Liver (tissue), 9 donors: Measurements from ENCODE around the gene RAB28. TPM values are rescaled to one million over a fixed set of nuclear protein-coding genes. Genes with fewer than 3 reads are reported as not detected.

Source experiments
- DNase-seq: peaks from one replicate; pipeline ENCODE4 v3.0.0-alpha.2; 2017; ENCODE audit warnings: low spot score
- H3K27ac ChIP-seq, 2 donors: one replicate each; pipeline ENCODE4 v1.7.0; 2013; ENCODE audit warnings: inconsistent platforms in 2 of 2, low read length in 2 of 2, control low read depth in 1 of 2, low read depth in 1 of 2, mild to moderate bottlenecking in 1 of 2
- H3K27me3 ChIP-seq, 4 donors: one replicate each; pipeline versions ENCODE4 v1.6.1 to v1.7.0; 2013; ENCODE audit warnings: low read length in 3 of 4, inconsistent platforms in 1 of 4, mild to moderate bottlenecking in 1 of 4, moderate library complexity in 1 of 4; ENCODE audit not compliant: control insufficient read depth in 4 of 4, insufficient read depth in 4 of 4
- H3K36me3 ChIP-seq, 4 donors: one replicate each; pipeline versions ENCODE4 v1.6.1 to v1.7.0; 2013; ENCODE audit warnings: low read length in 3 of 4, mild to moderate bottlenecking in 3 of 4, low read depth in 1 of 4, moderate library complexity in 1 of 4; ENCODE audit not compliant: control insufficient read depth in 4 of 4, insufficient read depth in 3 of 4
- H3K4me1 ChIP-seq, 4 donors: one replicate each; pipeline versions ENCODE4 v1.6.1 to v1.7.0; 2013; ENCODE audit warnings: low read length in 3 of 4, mild to moderate bottlenecking in 3 of 4, moderate library complexity in 1 of 4; ENCODE audit not compliant: control insufficient read depth in 4 of 4, insufficient read depth in 4 of 4
- H3K4me3 ChIP-seq, 3 donors: one replicate each; pipeline versions ENCODE4 v1.6.1 to v1.7.0; 2013; ENCODE audit warnings: low read length in 3 of 3, control low read depth in 1 of 3, low read depth in 1 of 3, mild to moderate bottlenecking in 1 of 3
- H3K9ac ChIP-seq, 2 donors: one replicate each; pipeline ENCODE4 v1.7.0; 2013; ENCODE audit warnings: low read length in 2 of 2, mild to moderate bottlenecking in 2 of 2, moderate library complexity in 2 of 2, control low read depth in 1 of 2, low read depth in 1 of 2
- H3K9me3 ChIP-seq, 4 donors: one replicate each; pipeline versions ENCODE4 v1.6.1 to v1.7.0; 2013; ENCODE audit warnings: low read length in 3 of 4; ENCODE audit not compliant: control insufficient read depth in 4 of 4
- ATF3 ChIP-seq: IDR thresholded peaks from 2 replicates; pipeline ENCODE4 v1.6.1; 2016; ENCODE audit warnings: antibody characterized with exemption
- CTCF ChIP-seq: fragments of 150-350 bp; IDR thresholded peaks from 2 replicates; pipeline ENCODE4 v1.5.1; 2017; ENCODE audit warnings: improper control_type of control experiment, low read depth, low read length; ENCODE audit not compliant: missing input control
- EGR1 ChIP-seq, 2 donors: IDR thresholded peaks; 2 replicates each; pipeline ENCODE4 v1.6.1; 2016 to 2018; ENCODE audit warnings: antibody characterized with exemption in 2 of 2, low read depth in 2 of 2
- FOXA1 ChIP-seq: IDR thresholded peaks from 2 replicates; pipeline ENCODE4 v1.6.1; 2016; ENCODE audit warnings: antibody characterized with exemption
- FOXA2 ChIP-seq: IDR thresholded peaks from 2 replicates; pipeline ENCODE4 v1.6.1; 2016; ENCODE audit warnings: antibody characterized with exemption
- GABPA ChIP-seq, 2 donors: IDR thresholded peaks in 1 of 2; conservative IDR thresholded peaks in 1 of 2; 2 replicates each; pipeline ENCODE4 v1.6.1; 2016; ENCODE audit warnings: antibody characterized with exemption in 2 of 2, mild to moderate bottlenecking in 1 of 2, moderate library complexity in 1 of 2
- HNF4A ChIP-seq, 2 donors: conservative IDR thresholded peaks; 2 replicates each; pipeline ENCODE4 v1.6.1; 2016; ENCODE audit warnings: antibody characterized with exemption in 2 of 2, mild to moderate bottlenecking in 2 of 2
- HNF4G ChIP-seq: IDR thresholded peaks from 2 replicates; pipeline ENCODE4 v1.6.1; 2016; ENCODE audit warnings: antibody characterized with exemption
- JUND ChIP-seq, 2 donors: IDR thresholded peaks; 2 replicates each; pipeline ENCODE4 v1.6.1; 2016; ENCODE audit warnings: antibody characterized with exemption in 2 of 2
- NR2F2 ChIP-seq: IDR thresholded peaks from 2 replicates; pipeline ENCODE4 v1.6.1; 2016; ENCODE audit warnings: antibody characterized with exemption
- RAD21 ChIP-seq, 2 donors: IDR thresholded peaks; 2 replicates each; pipeline ENCODE4 v1.6.1; 2016; ENCODE audit warnings: antibody characterized with exemption in 2 of 2, mild to moderate bottlenecking in 2 of 2
- RXRA ChIP-seq, 2 donors: IDR thresholded peaks; 2 replicates each; pipeline ENCODE4 v1.6.1; 2017 to 2018; ENCODE audit warnings: antibody characterized with exemption in 2 of 2, mild to moderate bottlenecking in 1 of 2
- SP1 ChIP-seq: IDR thresholded peaks from 2 replicates; pipeline ENCODE4 v1.6.1; 2018; ENCODE audit warnings: antibody characterized with exemption, mild to moderate bottlenecking
- TAF1 ChIP-seq: conservative IDR thresholded peaks from 2 replicates; pipeline ENCODE4 v1.6.1; 2016; ENCODE audit warnings: antibody characterized with exemption, mild to moderate bottlenecking
- ZBTB33 ChIP-seq: IDR thresholded peaks from 2 replicates; pipeline ENCODE4 v1.6.1; 2016; ENCODE audit warnings: antibody characterized with exemption
- WGBS: extraction: QIAGEN DNeasy Blood & Tissue Kit; methylation state at CpG from one replicate; pipeline ENCODE4 v1.1.7; 2013; 5-methylcytosine and 5-hydroxymethylcytosine counted together
- polyA plus RNA-seq, 2 donors: library from polyadenylated mRNA; stranded (reverse) in 1 of 2; unstranded in 1 of 2; fragments of 200-250 nt in 1 of 2; fragments of >200 nt in 1 of 2; fragmentation: Nextera tagmentation in 1 of 2; extraction: Ambion mirVana in 1 of 2; gene quantifications; one replicate each; pipeline versions ENCODE4 v1.2.1 to v1.2.3, GENCODE V29; 2013 to 2015
- total RNA-seq, 2 donors: library from RNA; depleted of rRNA; stranded (reverse); fragments of >200 nt; gene quantifications; one replicate each; pipeline ENCODE4 v1.2.3, GENCODE V29; 2014
- TF ChIP-seq, protein P1 (sequence below): IDR thresholded peaks from 2 replicates; pipeline ENCODE4 v1.6.1; 2016; ENCODE audit warnings: antibody characterized with exemption, mild to moderate bottlenecking
- TF ChIP-seq, protein P2 (sequence below): IDR thresholded peaks from 2 replicates; pipeline ENCODE4 v1.6.1; 2016; ENCODE audit warnings: antibody characterized with exemption
- donor health status: healthy.
- donor health status: healthy.
- donor health status: healthy.
- donor health status: healthy.
- donor health status: healthy.

The RAB28 gene
- total and polyA plus RNA-seq, 4 donors, result 3.9 to 7.7 (median 6.8) TPM

DNA sequence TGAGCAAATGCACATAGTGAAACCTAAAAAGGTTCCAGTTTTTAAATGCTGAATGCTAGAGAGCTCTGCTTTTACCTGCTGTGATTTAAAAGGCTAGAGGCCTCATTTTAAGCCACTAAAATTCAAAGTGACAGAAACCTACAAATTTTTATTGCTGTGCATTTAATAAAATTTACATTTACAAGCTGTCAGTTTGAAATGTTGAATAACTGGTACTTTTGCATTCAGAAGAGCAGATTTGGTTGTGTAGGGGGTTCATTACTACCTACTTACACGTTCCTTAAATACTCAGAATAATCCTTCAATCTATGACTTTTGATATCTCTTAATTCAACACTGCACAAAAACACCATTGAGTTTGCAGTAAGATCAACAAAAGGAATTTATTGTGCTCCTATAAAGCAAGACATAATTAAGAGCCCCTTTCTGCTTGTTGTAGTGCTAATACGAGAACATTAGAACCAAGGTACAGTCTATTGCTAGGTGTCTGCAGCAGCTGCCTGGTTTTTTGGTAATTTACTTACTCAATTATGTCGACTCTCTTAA is 32.2 kb upstream of the RAB28 start:
- Histone ChIP-seq H3K27me3 (peaks cover 2 to 9% (median 7%) of the 10 kb centered on the region in 4 donors), H3K4me1 (no peaks in the 10 kb centered on the region), H3K9me3 (no peaks in the 10 kb centered on the region), H3K27ac (no peak overlapping the region), H3K4me3 (no peak overlapping the region), H3K36me3 (no peaks in the 10 kb centered on the region), H3K9ac (no peak overlapping the region)
- 84% methylated on average over 3 of the region's 3 CpGs for WGBS
- no peak for DNase-seq
- no peak for TF ChIP-seq JUND (IDR thresholded peaks at IDR 0.05)
- TF ChIP-seq TAF1, result no peak
- TF ChIP-seq FOXA2, result no peak
- no peak for TF ChIP-seq RAD21 (IDR thresholded peaks at IDR 0.05)
- TF ChIP-seq CTCF, result no peak
- TF ChIP-seq HNF4A (conservative IDR thresholded peaks at IDR 0.05), result no peak
- TF ChIP-seq, protein P1, sequence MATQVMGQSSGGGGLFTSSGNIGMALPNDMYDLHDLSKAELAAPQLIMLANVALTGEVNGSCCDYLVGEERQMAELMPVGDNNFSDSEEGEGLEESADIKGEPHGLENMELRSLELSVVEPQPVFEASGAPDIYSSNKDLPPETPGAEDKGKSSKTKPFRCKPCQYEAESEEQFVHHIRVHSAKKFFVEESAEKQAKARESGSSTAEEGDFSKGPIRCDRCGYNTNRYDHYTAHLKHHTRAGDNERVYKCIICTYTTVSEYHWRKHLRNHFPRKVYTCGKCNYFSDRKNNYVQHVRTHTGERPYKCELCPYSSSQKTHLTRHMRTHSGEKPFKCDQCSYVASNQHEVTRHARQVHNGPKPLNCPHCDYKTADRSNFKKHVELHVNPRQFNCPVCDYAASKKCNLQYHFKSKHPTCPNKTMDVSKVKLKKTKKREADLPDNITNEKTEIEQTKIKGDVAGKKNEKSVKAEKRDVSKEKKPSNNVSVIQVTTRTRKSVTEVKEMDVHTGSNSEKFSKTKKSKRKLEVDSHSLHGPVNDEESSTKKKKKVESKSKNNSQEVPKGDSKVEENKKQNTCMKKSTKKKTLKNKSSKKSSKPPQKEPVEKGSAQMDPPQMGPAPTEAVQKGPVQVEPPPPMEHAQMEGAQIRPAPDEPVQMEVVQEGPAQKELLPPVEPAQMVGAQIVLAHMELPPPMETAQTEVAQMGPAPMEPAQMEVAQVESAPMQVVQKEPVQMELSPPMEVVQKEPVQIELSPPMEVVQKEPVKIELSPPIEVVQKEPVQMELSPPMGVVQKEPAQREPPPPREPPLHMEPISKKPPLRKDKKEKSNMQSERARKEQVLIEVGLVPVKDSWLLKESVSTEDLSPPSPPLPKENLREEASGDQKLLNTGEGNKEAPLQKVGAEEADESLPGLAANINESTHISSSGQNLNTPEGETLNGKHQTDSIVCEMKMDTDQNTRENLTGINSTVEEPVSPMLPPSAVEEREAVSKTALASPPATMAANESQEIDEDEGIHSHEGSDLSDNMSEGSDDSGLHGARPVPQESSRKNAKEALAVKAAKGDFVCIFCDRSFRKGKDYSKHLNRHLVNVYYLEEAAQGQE, result no peak
- TF ChIP-seq HNF4G, result no peak
- no peak for TF ChIP-seq EGR1 (IDR thresholded peaks at IDR 0.05; ENCODE audit: low read depth in 2 of 2)
- TF ChIP-seq ATF3, result no peak
- no peak for TF ChIP-seq NR2F2
- no peak for TF ChIP-seq SP1

DNA sequence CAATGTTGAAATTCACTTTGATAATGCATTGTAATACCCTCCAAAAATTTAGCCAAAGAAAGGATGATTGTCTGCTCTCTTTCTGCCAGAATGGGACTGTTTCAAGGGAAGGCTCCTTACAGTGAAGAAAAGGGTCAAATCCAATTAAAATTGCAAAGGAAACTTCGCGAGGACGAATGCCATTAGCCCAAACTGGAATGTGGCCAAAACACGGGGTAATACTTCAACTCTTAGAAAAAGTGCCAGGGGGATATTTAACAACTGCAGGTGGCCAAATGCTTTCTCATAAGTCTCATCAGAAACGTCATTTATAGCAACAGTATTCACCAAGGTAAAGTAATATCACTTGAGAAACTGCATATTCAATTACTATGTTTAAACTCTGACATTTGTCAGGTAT is 31.1 kb upstream of the RAB28 start:
- Histone ChIP-seq H3K4me3 (no peak overlapping the region), H3K27me3 (peaks cover 2 to 9% (median 4%) of the 10 kb centered on the region in 4 donors), H3K36me3 (no peaks in the 10 kb centered on the region), H3K4me1 (no peaks in the 10 kb centered on the region), H3K27ac (no peak overlapping the region), H3K9me3 (no peaks in the 10 kb centered on the region), H3K9ac (no peak overlapping the region)
- 32% methylated on average over 5 of the region's 5 CpGs for WGBS
- DNase-seq, result no peak
- TF ChIP-seq ATF3 (no peak), FOXA2 (no peak), GABPA (IDR thresholded peaks at IDR 0.05 in 1 of 2, conservative IDR thresholded peaks at IDR 0.05 in 1 of 2) (no peak), CTCF (no peak), JUND (IDR thresholded peaks at IDR 0.05) (no peak), ZBTB33 (no peak), RAD21 (IDR thresholded peaks at IDR 0.05) (no peak), SP1 (no peak), FOXA1 (no peak), NR2F2 (no peak), RXRA (IDR thresholded peaks at IDR 0.05) (no peak), EGR1 (IDR thresholded peaks at IDR 0.05; ENCODE audit: low read depth in 2 of 2) (no peak), HNF4A (conservative IDR thresholded peaks at IDR 0.05) (no peak), HNF4G (no peak)
- TF ChIP-seq, protein P2, sequence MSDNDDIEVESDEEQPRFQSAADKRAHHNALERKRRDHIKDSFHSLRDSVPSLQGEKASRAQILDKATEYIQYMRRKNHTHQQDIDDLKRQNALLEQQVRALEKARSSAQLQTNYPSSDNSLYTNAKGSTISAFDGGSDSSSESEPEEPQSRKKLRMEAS, result no peak
- TF ChIP-seq, protein P1, result no peak
